H9 (cell line): ENCODE data around the gene SLC26A2. TPM values are rescaled to one million over a fixed set of nuclear protein-coding genes. Genes with fewer than 3 reads are reported as not detected.

Experiments used
- DNase-seq: peaks from one replicate; pipeline ENCODE4 v3.0.0-alpha.2; 2017
- H2AFZ ChIP-seq: one replicate; pipeline ENCODE4 v1.6.1; 2013; ENCODE audit warnings: mild to moderate bottlenecking, low read length, control low read depth, moderate library complexity
- H2AK5ac ChIP-seq: 2 replicates; pipeline ENCODE4 v1.6.1; 2013; ENCODE audit warnings: low read length, control low read depth, mixed read lengths; ENCODE audit not compliant: insufficient read length
- H2BK120ac ChIP-seq: one replicate; pipeline ENCODE4 v1.6.1; 2013; ENCODE audit warnings: low read depth, mild to moderate bottlenecking, low read length, control low read depth, inconsistent platforms; ENCODE audit not compliant: poor library complexity, severe bottlenecking
- H2BK12ac ChIP-seq: 2 replicates; pipeline ENCODE4 v1.6.1; 2013; ENCODE audit warnings: low read length, control low read depth, mixed read lengths, low read depth; ENCODE audit not compliant: insufficient read length
- H2BK15ac ChIP-seq: 2 replicates; pipeline ENCODE4 v1.6.1; 2013; ENCODE audit warnings: low read depth, low read length, control low read depth
- H2BK20ac ChIP-seq: one replicate; pipeline ENCODE4 v1.6.1; 2013; ENCODE audit warnings: low read depth, mild to moderate bottlenecking, low read length, control low read depth, inconsistent platforms; ENCODE audit not compliant: poor library complexity, severe bottlenecking
- H2BK5ac ChIP-seq: 2 replicates; pipeline ENCODE4 v1.6.1; 2013; ENCODE audit warnings: low read length, control low read depth, mixed read lengths; ENCODE audit not compliant: insufficient read length
- H3K14ac ChIP-seq: 2 replicates; pipeline ENCODE4 v1.6.1; 2013; ENCODE audit warnings: low read length, control low read depth; ENCODE audit not compliant: insufficient read depth
- H3K18ac ChIP-seq: 2 replicates; pipeline ENCODE4 v1.6.1; 2013; ENCODE audit warnings: low read depth, mild to moderate bottlenecking, mixed read lengths, low read length, control low read depth; ENCODE audit not compliant: insufficient read length
- H3K23ac ChIP-seq: 2 replicates; pipeline ENCODE4 v1.6.1; 2013; ENCODE audit warnings: low read length, control low read depth, mixed read lengths, low read depth; ENCODE audit not compliant: insufficient read length
- H3K23me2 ChIP-seq: 2 replicates; pipeline ENCODE4 v1.6.1; 2013; ENCODE audit warnings: low read depth, mild to moderate bottlenecking, mixed read lengths, low read length, control low read depth; ENCODE audit not compliant: insufficient read length, poor library complexity, severe bottlenecking
- H3K27ac ChIP-seq: 2 replicates; pipeline ENCODE4 v1.5.1; 2013; ENCODE audit warnings: low read length, control low read depth, mixed read lengths, low read depth; ENCODE audit not compliant: insufficient read length
- H3K27me3 ChIP-seq: 2 replicates; pipeline ENCODE4 v1.6.1; 2013; ENCODE audit warnings: low read length, control low read depth, inconsistent platforms; ENCODE audit not compliant: insufficient read depth
- H3K4ac ChIP-seq: 2 replicates; pipeline ENCODE4 v1.6.1; 2013; ENCODE audit warnings: low read depth, mild to moderate bottlenecking, control low read depth, inconsistent platforms, low read length, moderate library complexity
- H3K4me1 ChIP-seq: 2 replicates; pipeline ENCODE4 v1.6.1; 2013; ENCODE audit warnings: low read length, control low read depth, inconsistent platforms; ENCODE audit not compliant: insufficient read depth
- H3K4me2 ChIP-seq: 2 replicates; pipeline ENCODE4 v1.6.1; 2013; ENCODE audit warnings: low read length, control low read depth, mixed read lengths; ENCODE audit not compliant: insufficient read length, insufficient read depth
- H3K56ac ChIP-seq: 2 replicates; pipeline ENCODE4 v1.6.1; 2013; ENCODE audit warnings: low read depth, mild to moderate bottlenecking, mixed read lengths, low read length, control low read depth; ENCODE audit not compliant: insufficient read length
- H3K79me1 ChIP-seq: 2 replicates; pipeline ENCODE4 v1.6.1; 2013; ENCODE audit warnings: low read depth, mild to moderate bottlenecking, moderate library complexity, low read length, control low read depth, inconsistent platforms; ENCODE audit not compliant: insufficient read depth, poor library complexity, severe bottlenecking
- H3K79me2 ChIP-seq: 2 replicates; pipeline ENCODE4 v1.6.1; 2013; ENCODE audit warnings: low read length, control low read depth, inconsistent platforms; ENCODE audit not compliant: insufficient read depth
- H3K9ac ChIP-seq: 2 replicates; pipeline ENCODE4 v1.6.1; 2013; ENCODE audit warnings: low read length, control low read depth, mixed read lengths; ENCODE audit not compliant: insufficient read length; ENCODE audit errors: extremely low read depth
- H3K9me3 ChIP-seq: one replicate; pipeline ENCODE4 v1.6.1; 2013; ENCODE audit warnings: low read depth, low read length, inconsistent platforms; ENCODE audit not compliant: control insufficient read depth
- H3T11ph ChIP-seq: one replicate; pipeline ENCODE4 v1.6.1; 2013; ENCODE audit warnings: mild to moderate bottlenecking, low read length, control low read depth, inconsistent platforms
- H4K20me1 ChIP-seq: one replicate; pipeline ENCODE4 v1.6.1; 2013; ENCODE audit not compliant: control insufficient read depth, insufficient read length, insufficient read depth
- H4K5ac ChIP-seq: 2 replicates; pipeline ENCODE4 v1.6.1; 2013; ENCODE audit warnings: low read depth, mild to moderate bottlenecking, mixed read lengths, low read length, control low read depth; ENCODE audit not compliant: insufficient read length
- H4K8ac ChIP-seq: replicated peaks from 2 replicates; pipeline ENCODE4 v1.6.1; 2013; ENCODE audit warnings: low read length, control low read depth, mixed read lengths, low read depth; ENCODE audit not compliant: insufficient read length
- H4K91ac ChIP-seq: 2 replicates; pipeline ENCODE4 v1.6.1; 2013; ENCODE audit warnings: low read depth, mild to moderate bottlenecking, moderate library complexity, mixed read lengths, low read length, control low read depth; ENCODE audit not compliant: insufficient read length
- H3K27ac Mint-ChIP-seq, 3 experiments: 2 replicates in 2 of 3; 3 replicates in 1 of 3; pipeline ENCODE4 v1.8.0; 2020 to 2021; ENCODE audit warnings: mixed read lengths in 3 of 3, mild to moderate bottlenecking in 1 of 3, moderate library complexity in 1 of 3
- H3K27me3 Mint-ChIP-seq: 2 replicates; pipeline ENCODE4 v1.8.0; 2021; ENCODE audit warnings: low read depth, mild to moderate bottlenecking, moderate library complexity, mixed read lengths
- H3K36me3 Mint-ChIP-seq, 3 experiments: 2 replicates in 2 of 3; 3 replicates in 1 of 3; pipeline ENCODE4 v1.8.0; 2020 to 2021; ENCODE audit warnings: low read depth in 3 of 3, mixed read lengths in 3 of 3; ENCODE audit not compliant: insufficient read depth in 1 of 3
- H3K4me1 Mint-ChIP-seq, 2 experiments: 2 replicates each; pipeline ENCODE4 v1.8.0; 2020; ENCODE audit warnings: mixed read lengths in 2 of 2
- H3K4me3 Mint-ChIP-seq, 2 experiments: 2 replicates in 1 of 2; 3 replicates in 1 of 2; pipeline ENCODE4 v1.8.0; 2020 to 2021; ENCODE audit warnings: mild to moderate bottlenecking in 2 of 2, mixed read lengths in 2 of 2, moderate library complexity in 1 of 2
- H3K9me3 Mint-ChIP-seq, 2 experiments: 2 replicates in 1 of 2; 3 replicates in 1 of 2; pipeline ENCODE4 v1.8.0; 2020; ENCODE audit warnings: mild to moderate bottlenecking in 2 of 2, mixed read lengths in 2 of 2, moderate library complexity in 1 of 2
- WGBS: extraction: QIAGEN DNeasy Blood & Tissue Kit; methylation state at CpG from one replicate; pipeline ENCODE4 v1.1.7; 2013; ENCODE audit warnings: missing lambda C conversion rate, low lambda C conversion rate, mixed read lengths; ENCODE audit not compliant: insufficient read length; ENCODE audit errors: extremely low coverage; 5-methylcytosine and 5-hydroxymethylcytosine counted together
- total RNA-seq: library from RNA; stranded (reverse); gene quantifications from 2 replicates; pipeline ENCODE4 v1.2.1, GENCODE V29; 2021
- TF ChIP-seq, protein P1 (sequence below): fragments of 200-600 bp; sonication (generic); conservative IDR thresholded peaks from 3 replicates; pipeline ENCODE4 v1.8.0; 2021; ENCODE audit warnings: antibody characterized with exemption, mild to moderate bottlenecking

SLC26A2 gene
- total RNA-seq, 1 experiment from 2014 or later = 5.9 TPM

DNA sequence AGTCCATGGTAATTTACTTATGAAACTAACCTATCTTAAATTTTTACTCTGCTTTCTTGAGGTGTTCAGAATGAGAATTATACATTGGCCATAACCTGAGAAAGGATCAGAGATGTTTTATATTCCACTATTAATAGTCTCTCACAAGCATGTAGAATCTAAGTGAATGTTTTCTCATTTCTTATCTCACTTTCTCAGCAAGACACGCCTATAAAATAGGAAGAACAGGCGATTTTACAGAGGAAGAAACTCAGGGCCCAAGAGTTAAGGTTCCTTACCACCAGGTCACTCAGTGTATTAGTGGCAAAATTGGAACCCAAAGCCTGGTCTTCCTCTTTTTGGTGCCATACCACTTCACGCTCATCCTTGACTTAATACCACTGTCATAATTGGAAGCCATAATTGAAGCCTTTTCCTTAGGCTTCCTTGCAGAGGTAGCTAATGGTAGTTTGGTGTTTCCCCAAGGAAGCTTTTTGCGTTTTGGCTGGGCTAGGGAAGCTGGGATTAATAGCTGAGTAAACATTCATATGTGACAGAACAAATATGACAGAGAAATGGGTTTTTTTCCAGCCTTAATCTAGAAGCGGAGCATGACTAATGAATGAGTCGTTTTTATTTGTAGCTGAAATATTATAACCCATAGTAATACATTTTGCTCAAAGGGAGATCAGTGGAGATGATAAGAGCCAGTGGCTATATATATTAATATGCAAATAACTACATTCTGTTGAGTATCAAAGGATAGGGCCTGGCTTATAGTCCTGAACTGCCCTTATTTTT is 56.9 kb downstream of the SLC26A2 start:
- no peaks in the 10 kb centered on the region for H4K20me1 ChIP-seq
- no peak overlapping the region for H3T11ph ChIP-seq
- peaks cover 9 to 11% of the 10 kb centered on the region in 2 experiments for H3K9me3 Mint-ChIP-seq
- no peak overlapping the region for H3K56ac ChIP-seq
- no peak overlapping the region for H3K4me2 ChIP-seq
- TF ChIP-seq, protein P1, sequence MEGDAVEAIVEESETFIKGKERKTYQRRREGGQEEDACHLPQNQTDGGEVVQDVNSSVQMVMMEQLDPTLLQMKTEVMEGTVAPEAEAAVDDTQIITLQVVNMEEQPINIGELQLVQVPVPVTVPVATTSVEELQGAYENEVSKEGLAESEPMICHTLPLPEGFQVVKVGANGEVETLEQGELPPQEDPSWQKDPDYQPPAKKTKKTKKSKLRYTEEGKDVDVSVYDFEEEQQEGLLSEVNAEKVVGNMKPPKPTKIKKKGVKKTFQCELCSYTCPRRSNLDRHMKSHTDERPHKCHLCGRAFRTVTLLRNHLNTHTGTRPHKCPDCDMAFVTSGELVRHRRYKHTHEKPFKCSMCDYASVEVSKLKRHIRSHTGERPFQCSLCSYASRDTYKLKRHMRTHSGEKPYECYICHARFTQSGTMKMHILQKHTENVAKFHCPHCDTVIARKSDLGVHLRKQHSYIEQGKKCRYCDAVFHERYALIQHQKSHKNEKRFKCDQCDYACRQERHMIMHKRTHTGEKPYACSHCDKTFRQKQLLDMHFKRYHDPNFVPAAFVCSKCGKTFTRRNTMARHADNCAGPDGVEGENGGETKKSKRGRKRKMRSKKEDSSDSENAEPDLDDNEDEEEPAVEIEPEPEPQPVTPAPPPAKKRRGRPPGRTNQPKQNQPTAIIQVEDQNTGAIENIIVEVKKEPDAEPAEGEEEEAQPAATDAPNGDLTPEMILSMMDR = no peak
- H3K9ac ChIP-seq = no peak overlapping the region
- H3K4me1 Mint-ChIP-seq = peaks cover 14 to 21% of the 10 kb centered on the region in 2 experiments
- no peak overlapping the region for H2BK12ac ChIP-seq
- H3K14ac ChIP-seq = no peak overlapping the region
- no peak overlapping the region for H3K23ac ChIP-seq
- H2AFZ ChIP-seq = no peak overlapping the region
- no peak overlapping the region for H2AK5ac ChIP-seq
- H3K27ac Mint-ChIP-seq = no peak overlapping the region
- no peak for DNase-seq
- H2BK5ac ChIP-seq = no peak overlapping the region
- no CpG with 5 or more reads among the region's 6 CpGs for WGBS
- no peak overlapping the region for H3K18ac ChIP-seq
- no peak overlapping the region for H4K91ac ChIP-seq
- no peak overlapping the region for H3K27ac ChIP-seq
- no peaks in the 10 kb centered on the region for H3K27me3 ChIP-seq
- no peak overlapping the region for H4K8ac ChIP-seq
- H4K5ac ChIP-seq = no peak overlapping the region
- H2BK15ac ChIP-seq = no peak overlapping the region
- peaks cover 2% of the 10 kb centered on the region; the same call in 1 of the 2 replicates for H3K4me1 ChIP-seq
- no peak overlapping the region for H2BK20ac ChIP-seq
- H3K79me1 ChIP-seq = no peaks in the 10 kb centered on the region
- no peak overlapping the region for H2BK120ac ChIP-seq
- H3K27me3 Mint-ChIP-seq = no peaks in the 10 kb centered on the region
- no peak overlapping the region for H3K4ac ChIP-seq
- H3K23me2 ChIP-seq = no peaks in the 10 kb centered on the region
- no peaks in the 10 kb centered on the region for H3K9me3 ChIP-seq
- peaks cover 37 to 77% (median 76%) of the 10 kb centered on the region in 3 experiments for H3K36me3 Mint-ChIP-seq
- H3K79me2 ChIP-seq = no peaks in the 10 kb centered on the region
- H3K4me3 Mint-ChIP-seq = no peak overlapping the region
